B cell (primary cell): ENCODE data around the gene SLC35F3. TPM values are rescaled to one million over a fixed set of nuclear protein-coding genes. Genes with fewer than 3 reads are reported as not detected.

Experiments used
- ATAC-seq: fragments of 200-7000 bp; cut with Tn5 transposase; one replicate; pipeline ENCODE4 v1.10.0; 2021; ENCODE audit warnings: low read depth, mild to moderate bottlenecking, moderate number of reproducible peaks, moderate library complexity
- CTCF ChIA-PET: fragments of 350-600 bp; sonication (Branson Sonifier 250); formaldehyde crosslinking; loops from one replicate; lab custom pipeline; 2021; ENCODE audit warnings: antibody characterized with exemption, inconsistent platforms; lab: Charles Lee
- POLR2A ChIA-PET: fragments of 350-600 bp; sonication (Branson Sonifier 250); formaldehyde crosslinking; loops from one replicate; lab custom pipeline; 2021; ENCODE audit warnings: antibody characterized with exemption; lab: Charles Lee
- DNase-seq: peaks from one replicate; pipeline ENCODE4 v3.0.0; 2013
- H2AFZ ChIP-seq: 2 replicates; pipeline ENCODE4 v1.6.1; 2012; ENCODE audit warnings: mild to moderate bottlenecking, low read depth, low read length; ENCODE audit not compliant: insufficient read depth, poor library complexity, severe bottlenecking
- H3K27ac ChIP-seq, 2 donors: 1 replicate in 1 of 2; 2 replicates in 1 of 2; pipeline ENCODE4 v1.5.1; 2012 to 2013; ENCODE audit warnings: low read length in 2 of 2, mild to moderate bottlenecking in 2 of 2, moderate library complexity in 1 of 2
- H3K27me3 ChIP-seq, 4 experiments: fragments of 200-600 bp in 1 of 4; sonication (generic) in 1 of 4; replicated peaks in 1 of 4; 1 replicate in 2 of 4; 2 replicates in 2 of 4; pipeline versions ENCODE4 v1.6.1 to v1.7.0; 2013 to 2016; ENCODE audit warnings: low read length in 3 of 4, mild to moderate bottlenecking in 2 of 4, mixed read lengths in 1 of 4, moderate library complexity in 1 of 4; ENCODE audit not compliant: insufficient read depth in 4 of 4, control insufficient read depth in 3 of 4; ENCODE audit errors: control extremely low read depth in 1 of 4
- H3K36me3 ChIP-seq, 2 experiments: replicated peaks in 1 of 2; 1 replicate in 1 of 2; 2 replicates in 1 of 2; pipeline versions ENCODE4 v1.6.1 to v1.7.1; 2013; ENCODE audit warnings: low read length in 1 of 2; ENCODE audit not compliant: insufficient read depth in 2 of 2, control insufficient read depth in 1 of 2; ENCODE audit errors: control extremely low read depth in 1 of 2, extremely low read depth in 1 of 2
- H3K4me1 ChIP-seq, 2 donors: fragments of 200-600 bp in 1 of 2; sonication (generic) in 1 of 2; 1 replicate in 1 of 2; 2 replicates in 1 of 2; pipeline versions ENCODE4 v1.5.1 to v1.6.1; 2013 to 2017; ENCODE audit warnings: low read length in 2 of 2; ENCODE audit not compliant: control insufficient read depth in 2 of 2, insufficient read depth in 2 of 2
- H3K4me2 ChIP-seq: replicated peaks from 2 replicates; pipeline ENCODE3; 2012; ENCODE audit warnings: mild to moderate bottlenecking, low read depth, low read length; ENCODE audit not compliant: poor library complexity, severe bottlenecking
- H3K4me3 ChIP-seq, 5 experiments: fragments of 200-600 bp in 1 of 5; sonication (generic) in 1 of 5; 1 replicate in 3 of 5; 2 replicates in 2 of 5; pipeline versions ENCODE4 v1.5.1 to v1.7.0; 2011 to 2016; ENCODE audit warnings: low read length in 4 of 5, mild to moderate bottlenecking in 4 of 5, low read depth in 2 of 5, control low read depth in 1 of 5, moderate library complexity in 1 of 5; ENCODE audit not compliant: insufficient read depth in 1 of 5; ENCODE audit errors: control extremely low read depth in 1 of 5, extremely low read depth in 1 of 5
- H3K79me2 ChIP-seq: fragments of 200-600 bp; sonication (generic); one replicate; pipeline ENCODE4 v1.6.0; 2016; ENCODE audit warnings: low read length; ENCODE audit not compliant: control insufficient read depth, insufficient read depth
- H3K9ac ChIP-seq: fragments of 200-600 bp; sonication (generic); 2 replicates; pipeline ENCODE4 v1.6.1; 2017; ENCODE audit warnings: mild to moderate bottlenecking, low read length, moderate library complexity
- H3K9me3 ChIP-seq, 3 donors: one replicate each; pipeline versions ENCODE4 v1.6.1 to v1.7.1; 2013; ENCODE audit warnings: low read length in 2 of 3; ENCODE audit not compliant: control insufficient read depth in 2 of 3, insufficient read depth in 1 of 3; ENCODE audit errors: control extremely low read depth in 1 of 3
- H4K20me1 ChIP-seq: 2 replicates; pipeline ENCODE4 v1.6.0; 2012; ENCODE audit warnings: mild to moderate bottlenecking, low read length; ENCODE audit not compliant: insufficient read depth, control insufficient read depth, poor library complexity, severe bottlenecking
- H3K27ac Mint-ChIP-seq: one replicate; pipeline ENCODE4 v1.8.0; 2021; ENCODE audit warnings: mixed read lengths
- H3K27me3 Mint-ChIP-seq: one replicate; pipeline ENCODE4 v1.8.0; 2021; ENCODE audit warnings: mixed read lengths
- H3K4me1 Mint-ChIP-seq: one replicate; pipeline ENCODE4 v1.8.0; 2021; ENCODE audit warnings: mixed read lengths
- H3K4me3 Mint-ChIP-seq: one replicate; pipeline ENCODE4 v1.8.0; 2021; ENCODE audit warnings: mixed read lengths
- H3K9me3 Mint-ChIP-seq: one replicate; pipeline ENCODE4 v1.8.0; 2022; ENCODE audit warnings: mixed read lengths; ENCODE audit not compliant: insufficient read depth
- CTCF ChIP-seq: fragments of 200-600 bp; IDR thresholded peaks from one replicate; pipeline ENCODE4 v1.8.0; 2022; ENCODE audit warnings: antibody characterized with exemption, mild to moderate bottlenecking
- EZH2 ChIP-seq: IDR thresholded peaks from 2 replicates; pipeline ENCODE4 v1.6.1; 2012; ENCODE audit warnings: borderline replicate concordance, low read depth, mild to moderate bottlenecking, moderate library complexity, low read length; ENCODE audit not compliant: insufficient read depth, poor library complexity, severe bottlenecking
- WGBS: methylation state at CpG from one replicate; pipeline ENCODE4 v1.1.5; 2013; ENCODE audit warnings: missing lambda C conversion rate; ENCODE audit not compliant: insufficient coverage; 5-methylcytosine and 5-hydroxymethylcytosine counted together
- intact Hi-C: fragments of 100-400 bp; cut with micrococcal nuclease; formaldehyde crosslinking; loops from one replicate; pipeline ENCODE4 v1.10.0; 2022
- polyA plus RNA-seq: library from polyadenylated mRNA; depleted of rRNA; stranded (reverse); fragments of >200 nt; gene quantifications from 2 replicates; pipeline ENCODE4 v1.2.3, GENCODE V29; 2012
- total RNA-seq, 2 donors: library from RNA; stranded (reverse); fragments of 120-200 nt in 1 of 2; gene quantifications; 1 replicate in 1 of 2; 2 replicates in 1 of 2; pipeline versions ENCODE4 v1.2.3 to v1.2.4, GENCODE V29; 2013 to 2022

The SLC35F3 gene
- total and polyA plus RNA-seq, 2 donors (not counting 1 experiment from before 2014, with no cell fraction given): not detected

- WGBS: 100% methylated on average over 1 of the region's 1 CpG
- DNase-seq (no peak), ATAC-seq (no peak)
- intact Hi-C loops: no loop called here
- ChIA-PET POLR2A (no interaction called here), CTCF (no interaction called here)
- Mint-ChIP-seq H3K4me1 (no peaks in the 10 kb centered on the region), H3K27me3 (peaks cover 25% of the 10 kb centered on the region), H3K9me3 (no peaks in the 10 kb centered on the region), H3K27ac (no peak overlapping the region), H3K4me3 (no peak overlapping the region)
- Histone ChIP-seq H3K4me1 (no peaks in the 10 kb centered on the region), H3K4me2 (no peak overlapping the region), H3K9ac (no peak overlapping the region), H3K79me2 (no peaks in the 10 kb centered on the region), H2AFZ (no peak overlapping the region), H3K36me3 (no peaks in the 10 kb centered on the region), H3K9me3 (peaks cover 0 to 2% (median 0%) of the 10 kb centered on the region in 3 donors), H3K4me3 (no peak overlapping the region), H3K27ac (no peak overlapping the region), H4K20me1 (no peaks in the 10 kb centered on the region), H3K27me3 (peaks cover 0 to 3% (median 0%) of the 10 kb centered on the region in 4 experiments)
- no peak for TF ChIP-seq EZH2
- TF ChIP-seq CTCF: no peak
Measured at GRCh38 chr1:234078143-234078542, 173.7 kb downstream of the SLC35F3 start.

- Histone ChIP-seq H3K36me3 (no peaks in the 10 kb centered on the region), H2AFZ (no peak overlapping the region), H3K27ac (no peak overlapping the region), H3K4me3 (no peak overlapping the region), H3K27me3 (peaks cover 0 to 3% (median 0%) of the 10 kb centered on the region in 4 experiments), H3K4me2 (no peak overlapping the region), H3K4me1 (no peaks in the 10 kb centered on the region), H3K9me3 (peaks cover 0 to 2% (median 0%) of the 10 kb centered on the region in 3 donors), H4K20me1 (no peaks in the 10 kb centered on the region), H3K79me2 (no peaks in the 10 kb centered on the region), H3K9ac (no peak overlapping the region)
- DNase-seq (no peak), ATAC-seq (no peak)
- intact Hi-C loops: no loop called here
- ChIA-PET CTCF (no interaction called here), POLR2A (no interaction called here)
- no CpG with 5 or more reads among the region's 3 CpGs for WGBS
- Mint-ChIP-seq H3K4me3 (no peak overlapping the region), H3K4me1 (no peaks in the 10 kb centered on the region), H3K27me3 (peaks cover 17% of the 10 kb centered on the region), H3K27ac (no peak overlapping the region), H3K9me3 (no peaks in the 10 kb centered on the region)
- TF ChIP-seq CTCF (no peak), EZH2 (no peak)
Measured at GRCh38 chr1:234079896-234080295, 175.4 kb downstream of the SLC35F3 start.
